Sigmoid colon (tissue), 4 donors: Measurements from ENCODE around the gene STAP1.

ENCODE experiments used
- EP300 ChIP-seq, 4 donors: sonication (generic); formaldehyde crosslinking; IDR thresholded peaks; one replicate each; pipeline ENCODE4 v1.6.1; 2017; ENCODE audit warnings: antibody characterized with exemption in 4 of 4
- POLR2A ChIP-seq, 2 donors: fragments of 450-650 bp; IDR thresholded peaks; one replicate each; pipeline ENCODE4 v1.6.1; 2016; ENCODE audit warnings: antibody characterized with exemption in 2 of 2, mild to moderate bottlenecking in 2 of 2, moderate library complexity in 2 of 2
- POLR2AphosphoS5 ChIP-seq, 4 donors: sonication (generic); formaldehyde crosslinking; IDR thresholded peaks; one replicate each; pipeline ENCODE4 v1.6.1; 2017; ENCODE audit warnings: antibody characterized with exemption in 4 of 4
- TF ChIP-seq, protein P1 (sequence below), 4 experiments: fragments of 450-650 bp in 3 of 4; fragments of 200-600 bp in 1 of 4; IDR thresholded peaks; one replicate each; pipeline ENCODE4 v1.5.1; 2016 to 2019; ENCODE audit warnings: antibody characterized with exemption in 4 of 4, mild to moderate bottlenecking in 3 of 4, moderate library complexity in 2 of 4

DNA sequence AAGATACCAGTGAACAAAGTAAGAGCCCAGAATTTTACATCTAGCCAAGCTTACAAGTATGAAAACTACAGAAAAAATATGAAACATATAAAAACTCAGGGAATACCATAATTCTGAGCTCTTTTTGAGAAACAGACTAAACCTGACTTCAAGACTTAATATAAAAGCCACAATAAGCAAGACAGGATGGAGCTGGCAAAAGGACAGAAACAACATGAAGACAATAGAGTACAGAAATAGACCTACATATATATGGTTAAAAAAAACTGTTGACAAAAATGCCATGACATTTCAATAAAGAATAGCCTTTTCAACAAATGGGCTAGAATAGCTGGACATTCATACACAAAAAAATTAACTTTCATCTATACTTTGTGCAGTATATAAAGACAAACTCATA, 93.0 kb downstream of the STAP1 start:
- TF ChIP-seq, protein P1, sequence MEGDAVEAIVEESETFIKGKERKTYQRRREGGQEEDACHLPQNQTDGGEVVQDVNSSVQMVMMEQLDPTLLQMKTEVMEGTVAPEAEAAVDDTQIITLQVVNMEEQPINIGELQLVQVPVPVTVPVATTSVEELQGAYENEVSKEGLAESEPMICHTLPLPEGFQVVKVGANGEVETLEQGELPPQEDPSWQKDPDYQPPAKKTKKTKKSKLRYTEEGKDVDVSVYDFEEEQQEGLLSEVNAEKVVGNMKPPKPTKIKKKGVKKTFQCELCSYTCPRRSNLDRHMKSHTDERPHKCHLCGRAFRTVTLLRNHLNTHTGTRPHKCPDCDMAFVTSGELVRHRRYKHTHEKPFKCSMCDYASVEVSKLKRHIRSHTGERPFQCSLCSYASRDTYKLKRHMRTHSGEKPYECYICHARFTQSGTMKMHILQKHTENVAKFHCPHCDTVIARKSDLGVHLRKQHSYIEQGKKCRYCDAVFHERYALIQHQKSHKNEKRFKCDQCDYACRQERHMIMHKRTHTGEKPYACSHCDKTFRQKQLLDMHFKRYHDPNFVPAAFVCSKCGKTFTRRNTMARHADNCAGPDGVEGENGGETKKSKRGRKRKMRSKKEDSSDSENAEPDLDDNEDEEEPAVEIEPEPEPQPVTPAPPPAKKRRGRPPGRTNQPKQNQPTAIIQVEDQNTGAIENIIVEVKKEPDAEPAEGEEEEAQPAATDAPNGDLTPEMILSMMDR (IDR thresholded peaks at IDR 0.05): no peak
- TF ChIP-seq POLR2A (IDR thresholded peaks at IDR 0.05) (no peak), EP300 (IDR thresholded peaks at IDR 0.05) (no peak), POLR2AphosphoS5 (IDR thresholded peaks at IDR 0.05) (no peak)
